SH-SY5Y (cell line): ENCODE results near the gene TP63.

Experiments used
- GATA2 ChIP-seq: IDR thresholded peaks from 2 replicates; pipeline ENCODE4 v1.6.1; 2011; ENCODE audit warnings: mild to moderate bottlenecking, low read depth, low read length
- GATA3 ChIP-seq: IDR thresholded peaks from 2 replicates; pipeline ENCODE4 v1.6.1; 2011; ENCODE audit warnings: low read depth, mild to moderate bottlenecking, low read length, moderate library complexity

GRCh38 chr3:189945935-189946709 lies 314.9 kb downstream of the TP63 start:
- TF ChIP-seq GATA2 = no peak
- no peak for TF ChIP-seq GATA3
